Measurements from ENCODE around the gene NOA1.

GRCh38 chr4:56981795-56982201 lies 4.4 kb upstream of the NOA1 start:
- TF ChIP-seq EZH2 (IDR thresholded peaks at IDR 0.05): no peak
- TF ChIP-seq, protein P1, sequence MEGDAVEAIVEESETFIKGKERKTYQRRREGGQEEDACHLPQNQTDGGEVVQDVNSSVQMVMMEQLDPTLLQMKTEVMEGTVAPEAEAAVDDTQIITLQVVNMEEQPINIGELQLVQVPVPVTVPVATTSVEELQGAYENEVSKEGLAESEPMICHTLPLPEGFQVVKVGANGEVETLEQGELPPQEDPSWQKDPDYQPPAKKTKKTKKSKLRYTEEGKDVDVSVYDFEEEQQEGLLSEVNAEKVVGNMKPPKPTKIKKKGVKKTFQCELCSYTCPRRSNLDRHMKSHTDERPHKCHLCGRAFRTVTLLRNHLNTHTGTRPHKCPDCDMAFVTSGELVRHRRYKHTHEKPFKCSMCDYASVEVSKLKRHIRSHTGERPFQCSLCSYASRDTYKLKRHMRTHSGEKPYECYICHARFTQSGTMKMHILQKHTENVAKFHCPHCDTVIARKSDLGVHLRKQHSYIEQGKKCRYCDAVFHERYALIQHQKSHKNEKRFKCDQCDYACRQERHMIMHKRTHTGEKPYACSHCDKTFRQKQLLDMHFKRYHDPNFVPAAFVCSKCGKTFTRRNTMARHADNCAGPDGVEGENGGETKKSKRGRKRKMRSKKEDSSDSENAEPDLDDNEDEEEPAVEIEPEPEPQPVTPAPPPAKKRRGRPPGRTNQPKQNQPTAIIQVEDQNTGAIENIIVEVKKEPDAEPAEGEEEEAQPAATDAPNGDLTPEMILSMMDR (IDR thresholded peaks at IDR 0.05): no peak
